Renal cortex interstitium (tissue), 11 donors: ENCODE results near the gene CD200. TPM values are rescaled to one million over a fixed set of nuclear protein-coding genes. Genes with fewer than 3 reads are reported as not detected.

ENCODE experiments used
- DNase-seq, 11 donors: peaks; one replicate each; pipeline ENCODE4 v3.0.0-alpha.2; 2013; ENCODE audit warnings: low read depth in 9 of 11, low spot score in 4 of 11; ENCODE audit errors: extremely low read depth in 1 of 11
- polyA plus RNA-seq, 3 donors: library from polyadenylated mRNA; unstranded; fragments of 120-200 nt; gene quantifications; one replicate each; pipeline ENCODE4 v1.2.1, GENCODE V29; 2013; ENCODE audit not compliant: insufficient read length in 3 of 3

Gene CD200
- polyA plus RNA-seq, 3 donors, result 34.8 to 41.8 (median 41.6) TPM

DNA sequence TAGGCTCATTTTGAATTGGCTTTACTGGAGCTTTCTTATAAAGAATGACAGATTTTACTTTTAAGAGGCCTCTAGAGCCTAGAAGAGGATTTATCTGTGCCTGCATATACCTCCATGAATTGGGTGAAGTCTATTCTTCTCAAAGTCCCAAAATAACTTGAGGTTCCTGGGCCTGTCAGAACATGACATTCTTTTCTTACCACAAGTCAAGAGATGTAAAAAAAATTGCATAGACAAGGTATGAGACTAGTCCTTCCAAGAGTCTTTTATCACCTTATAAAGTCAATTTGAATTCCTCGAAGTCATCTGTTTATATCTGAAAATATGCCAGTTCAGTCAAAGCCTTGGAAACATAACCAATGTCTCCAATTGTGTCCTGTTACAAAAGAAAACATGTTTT, 17.2 kb upstream of the CD200 start:
- no peak for DNase-seq

DNA sequence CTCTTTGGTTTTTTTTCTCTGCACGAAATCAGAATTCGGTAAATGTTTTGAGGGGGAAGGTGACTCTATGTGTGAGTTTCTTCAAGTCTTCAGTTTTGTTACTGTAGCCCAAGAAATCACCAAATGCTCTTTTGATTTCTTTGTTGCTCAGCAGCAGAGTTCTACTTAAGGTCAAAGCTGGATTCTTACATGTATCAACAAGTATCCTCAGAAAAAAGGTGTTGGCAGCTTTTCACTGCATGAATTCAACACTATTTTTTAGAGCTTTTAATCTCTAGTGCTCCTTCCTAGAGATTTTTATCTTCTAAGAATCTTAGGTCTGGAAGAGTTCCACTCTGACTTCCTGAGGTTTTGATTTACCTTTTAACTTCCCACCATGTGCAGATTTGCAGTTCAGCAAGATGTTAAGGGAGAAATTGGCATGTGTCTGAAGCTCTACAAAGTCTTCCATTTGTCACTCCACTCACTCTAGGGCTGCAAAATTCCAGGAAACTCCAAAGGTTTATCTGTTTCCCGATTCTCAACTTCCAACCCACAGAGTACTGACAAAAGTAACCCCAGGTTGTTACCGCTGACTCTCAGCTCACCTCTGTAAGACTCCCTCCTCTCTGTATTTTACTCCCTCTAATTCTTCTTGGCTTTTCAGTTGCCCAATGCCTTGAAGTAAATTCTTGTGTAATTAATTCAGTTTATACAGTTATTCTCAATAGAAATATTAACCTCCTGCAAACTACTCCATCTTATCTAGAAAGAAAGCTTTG, 13.3 kb upstream of the CD200 start:
- no peak for DNase-seq

DNA sequence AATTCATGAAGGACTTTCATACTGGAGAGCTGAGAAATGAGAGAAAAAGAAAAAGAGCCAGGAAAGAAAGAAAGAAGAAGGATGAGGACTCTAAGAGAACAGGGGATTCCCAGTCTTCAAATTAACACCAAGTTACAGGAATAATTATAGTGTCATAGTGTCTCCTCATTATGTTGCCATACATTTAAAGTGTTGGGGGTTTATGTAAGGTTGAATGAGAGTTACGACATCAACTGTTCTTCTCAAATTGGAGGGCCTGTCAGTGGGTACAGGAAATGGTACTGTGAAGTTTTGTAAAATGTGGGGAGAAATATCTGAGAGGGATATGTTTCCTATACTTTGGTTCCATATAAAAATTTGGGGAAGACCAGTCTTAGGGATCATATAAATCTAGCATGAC, 12.3 kb upstream of the CD200 start:
- DNase-seq, result no peak

DNA sequence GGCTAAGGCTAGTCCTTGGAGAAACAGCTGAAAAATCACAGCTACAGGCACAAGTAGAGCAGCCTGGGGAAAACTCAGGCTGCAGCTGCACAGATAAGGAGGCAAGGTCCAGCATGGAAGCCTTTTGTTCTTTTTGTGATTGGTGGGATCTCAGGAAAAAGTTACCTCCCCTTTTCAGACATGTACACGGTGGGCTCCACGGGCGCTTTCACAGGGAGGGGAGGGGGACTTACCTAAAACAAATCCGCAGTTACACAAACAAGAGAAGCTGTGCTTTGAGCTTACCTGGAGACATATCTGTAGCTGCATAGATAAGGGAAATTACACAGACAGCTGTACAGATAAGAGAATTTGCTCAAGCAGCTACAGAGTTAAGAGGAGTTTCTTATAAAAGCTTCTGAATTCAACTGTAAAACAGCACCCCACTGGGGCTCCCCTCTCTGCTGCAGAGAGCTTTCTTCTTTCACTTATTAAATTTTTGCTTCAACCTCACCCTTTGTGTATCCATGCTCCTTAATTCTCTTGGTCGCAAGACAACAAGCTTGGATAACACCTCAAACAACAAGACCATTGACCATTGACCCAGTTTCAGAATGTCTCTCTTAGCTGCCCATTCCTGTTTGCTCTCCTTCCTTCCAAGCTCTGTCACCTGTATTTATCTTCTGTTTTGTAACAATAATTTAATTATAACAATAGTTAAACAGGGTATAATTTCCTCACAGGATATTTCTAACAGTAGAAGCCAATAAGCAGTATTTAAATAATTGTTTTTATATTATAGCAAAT, 10.9 kb upstream of the CD200 start:
- DNase-seq, result no peak

DNA sequence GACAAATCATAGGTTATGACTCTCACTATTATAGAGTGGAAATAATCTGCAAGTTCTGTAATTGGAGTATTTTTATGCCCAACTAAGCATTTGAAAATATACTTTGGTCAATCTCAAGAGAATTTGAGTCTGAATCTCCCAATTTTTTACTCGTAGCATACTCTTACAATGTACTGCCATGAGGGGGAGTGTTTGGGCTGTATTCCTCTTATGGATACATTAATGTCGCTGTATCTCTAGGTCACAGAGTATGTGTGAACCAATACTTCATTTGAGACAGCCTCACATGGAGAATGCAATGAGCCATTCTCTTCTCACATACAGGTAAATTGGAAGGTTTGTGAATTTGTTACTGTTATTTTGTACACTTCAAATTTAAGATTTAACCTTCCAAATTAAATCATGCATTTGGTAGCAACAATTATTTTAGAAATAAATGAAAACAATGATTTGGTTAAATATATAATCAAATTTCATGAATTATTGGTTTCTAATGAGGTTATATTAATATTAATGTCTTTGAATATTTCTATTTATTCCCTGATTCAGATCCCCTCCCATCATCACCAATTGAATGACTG, 5.5 kb upstream of the CD200 start:
- peak in 3 of 11 donors; percentile 15 to 49 (median 40) for DNase-seq

DNA sequence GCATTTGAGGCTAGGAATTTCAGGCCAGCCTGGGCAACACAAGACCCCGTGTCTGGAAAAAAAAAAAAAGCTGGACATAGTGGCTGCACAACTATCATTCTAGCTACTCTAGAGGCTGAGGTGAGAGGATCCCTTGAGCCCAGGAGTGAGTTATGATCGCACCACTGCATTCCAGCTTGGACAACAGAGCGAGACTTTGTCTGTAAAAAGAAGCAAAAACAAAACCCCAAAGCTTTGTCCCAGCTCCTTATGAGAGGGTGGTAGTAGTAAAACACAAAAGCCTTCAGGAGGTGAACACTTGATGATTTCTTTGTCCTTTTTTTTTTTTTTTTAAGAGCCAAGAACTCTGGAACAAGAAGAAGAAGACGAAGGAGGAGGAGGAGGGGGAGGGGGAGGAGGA, 1.1 kb upstream of the CD200 start:
- DNase-seq, result no peak

DNA sequence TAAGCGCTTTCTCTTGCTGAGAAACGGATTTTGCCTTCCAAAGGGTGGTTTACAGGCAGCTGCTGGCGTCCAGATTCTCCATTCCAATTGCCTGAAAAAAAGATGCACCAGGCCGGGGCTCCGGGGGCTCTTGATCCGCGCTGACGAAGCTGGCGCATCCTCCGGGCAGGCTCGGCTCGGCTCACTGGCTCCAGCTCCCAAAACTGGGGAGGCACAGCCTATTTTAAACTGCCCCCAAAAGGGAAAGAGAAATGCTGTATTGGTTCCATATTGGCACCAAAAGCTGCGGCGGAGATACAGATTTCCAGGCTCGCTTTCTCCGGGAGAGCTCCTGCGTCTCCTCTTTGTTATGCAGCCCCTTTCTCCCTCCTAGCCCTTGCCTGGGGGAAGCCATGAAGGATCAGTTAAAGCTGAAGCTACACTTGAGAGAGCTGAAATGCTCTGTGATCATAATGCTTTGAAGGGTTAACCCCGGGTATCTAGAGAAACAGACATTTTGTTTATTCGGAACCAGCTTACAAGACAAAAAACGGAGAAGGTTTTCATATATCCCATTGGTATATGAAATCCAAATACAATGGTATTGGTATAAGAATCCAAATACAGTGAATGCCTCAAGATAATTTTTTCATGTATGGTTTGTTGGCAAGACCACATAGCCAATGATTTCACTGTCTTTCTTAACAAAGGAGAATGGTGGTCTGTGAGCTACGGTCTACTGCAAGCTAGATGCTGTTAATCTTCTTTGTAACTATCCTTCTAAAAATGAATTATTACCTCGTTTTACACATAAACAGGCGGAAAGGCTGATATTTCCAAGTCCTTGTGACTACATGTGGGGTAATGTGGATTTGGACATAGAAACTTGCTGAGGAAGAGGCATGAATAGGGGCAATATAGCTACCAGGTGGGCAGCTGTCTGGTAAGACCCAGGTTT, 693 bp downstream of the CD200 start:
- peak in 10 of 11 donors; percentile 34 to 78 (median 52) for DNase-seq

DNA sequence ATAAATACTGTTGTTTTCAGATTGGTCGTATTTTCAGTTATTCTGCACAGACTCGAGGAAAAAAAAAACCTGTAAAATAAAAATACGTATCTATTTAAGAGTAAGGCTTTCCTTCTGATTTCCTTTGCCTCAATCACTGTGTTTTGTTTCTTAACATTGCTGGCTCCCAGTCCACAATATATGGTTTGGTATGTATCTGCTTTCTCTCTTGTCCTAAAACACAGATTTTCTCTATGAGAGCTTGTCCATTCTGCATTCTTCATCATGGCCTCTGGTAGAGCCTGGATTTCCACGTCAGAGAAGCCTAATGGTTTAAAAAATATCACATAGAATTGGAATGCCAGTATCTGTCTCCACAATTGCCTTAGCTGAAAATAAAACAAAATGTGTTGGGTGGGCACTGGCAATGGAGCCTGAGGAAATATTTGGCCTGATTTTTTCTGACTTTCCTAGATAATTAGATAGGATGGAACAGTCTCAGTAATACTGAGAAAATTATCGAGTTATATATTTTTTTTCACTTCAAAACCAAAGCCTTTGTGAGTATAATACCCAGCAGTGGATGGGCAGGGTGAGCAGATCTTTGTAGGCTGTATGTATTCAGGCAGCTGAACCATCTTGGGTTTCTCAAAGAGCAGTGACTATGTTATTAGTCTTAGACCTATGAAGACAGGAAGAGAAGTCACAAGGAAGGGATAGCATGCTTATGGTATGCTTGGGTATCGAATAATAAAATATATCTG, 1.9 kb downstream of the CD200 start:
- no peak for DNase-seq

DNA sequence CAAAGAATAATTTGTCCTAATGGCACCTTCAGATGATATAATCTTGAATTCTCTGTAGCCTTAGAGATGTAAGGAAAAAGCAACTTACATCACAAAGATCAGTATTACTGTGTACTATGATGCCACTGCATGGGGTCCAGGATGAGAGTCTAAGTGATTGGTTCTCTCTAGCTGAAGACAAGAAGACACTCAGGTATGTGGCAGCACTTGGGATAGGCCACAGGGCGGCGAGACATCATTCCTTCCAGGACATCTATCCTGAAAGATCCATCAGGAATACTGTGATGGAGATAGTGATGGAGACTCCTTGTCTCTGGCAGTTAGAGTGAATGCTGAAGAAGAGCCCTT, 2.5 kb downstream of the CD200 start:
- DNase-seq, result no peak

DNA sequence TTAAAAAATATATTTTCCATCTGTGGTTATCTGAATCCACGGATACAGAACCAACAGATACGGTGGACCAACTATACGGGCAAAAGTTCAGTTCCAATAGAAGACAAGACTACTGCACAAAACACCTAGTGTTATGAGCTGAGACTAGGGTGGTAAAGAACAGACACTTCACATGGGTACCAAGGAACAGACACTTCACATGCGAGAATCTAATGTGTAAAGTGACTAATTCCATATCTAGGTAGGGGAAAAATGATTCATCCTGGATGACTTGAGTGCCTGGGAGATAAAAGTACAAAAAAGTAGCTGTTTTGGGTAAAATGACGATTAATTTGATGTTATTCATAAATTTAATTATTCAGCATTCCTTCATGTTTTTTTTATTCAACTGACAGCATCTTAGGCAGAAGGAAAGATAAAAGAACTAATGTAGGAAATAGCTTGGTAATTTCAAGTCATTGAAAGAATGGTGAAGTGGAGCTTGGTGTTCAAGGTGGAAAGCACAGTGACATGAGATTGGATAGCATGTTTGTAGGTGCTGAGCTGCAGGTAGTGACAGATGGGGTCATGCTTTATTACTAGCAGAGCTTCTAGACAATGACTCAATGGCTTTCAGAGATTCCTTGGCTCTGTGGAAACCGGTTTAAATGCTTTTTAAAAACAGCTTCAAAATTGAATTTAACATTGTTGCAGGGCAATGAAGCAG, 5.2 kb downstream of the CD200 start:
- no peak for DNase-seq

DNA sequence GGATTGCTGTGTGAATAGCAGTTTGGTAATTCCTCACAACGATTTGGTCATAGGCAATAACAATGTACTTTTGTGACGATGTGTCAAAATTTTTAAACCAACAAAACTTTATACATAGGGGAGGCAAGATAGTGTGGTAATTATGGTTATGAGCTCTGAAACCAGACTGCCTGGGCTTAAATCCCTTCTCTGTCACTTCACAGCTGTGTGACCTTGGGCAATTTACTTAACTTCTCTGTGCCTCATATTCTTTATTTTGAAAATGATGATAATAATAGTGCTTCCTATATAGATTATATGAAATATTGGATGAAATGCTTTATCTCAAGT, 5.7 kb downstream of the CD200 start:
- no peak for DNase-seq

DNA sequence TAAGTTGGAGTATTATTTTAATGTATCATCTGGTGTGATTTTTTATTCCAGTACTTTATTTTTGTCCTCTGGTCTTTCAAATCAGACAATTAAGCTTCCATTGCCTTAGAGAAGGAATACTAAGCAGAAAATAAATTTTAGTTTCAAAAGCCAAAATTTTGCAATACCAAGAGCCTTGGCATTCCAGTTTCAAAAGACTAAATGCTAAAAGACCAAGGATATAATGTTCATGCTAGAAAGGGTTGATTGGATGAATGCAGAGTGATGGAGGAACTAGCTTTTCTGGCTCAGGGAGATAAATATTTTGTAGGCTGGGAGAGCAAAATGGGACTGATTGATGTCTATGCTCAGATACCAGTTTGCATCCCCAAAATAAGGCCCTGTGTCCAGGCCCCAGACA, 6.2 kb downstream of the CD200 start:
- no peak for DNase-seq

DNA sequence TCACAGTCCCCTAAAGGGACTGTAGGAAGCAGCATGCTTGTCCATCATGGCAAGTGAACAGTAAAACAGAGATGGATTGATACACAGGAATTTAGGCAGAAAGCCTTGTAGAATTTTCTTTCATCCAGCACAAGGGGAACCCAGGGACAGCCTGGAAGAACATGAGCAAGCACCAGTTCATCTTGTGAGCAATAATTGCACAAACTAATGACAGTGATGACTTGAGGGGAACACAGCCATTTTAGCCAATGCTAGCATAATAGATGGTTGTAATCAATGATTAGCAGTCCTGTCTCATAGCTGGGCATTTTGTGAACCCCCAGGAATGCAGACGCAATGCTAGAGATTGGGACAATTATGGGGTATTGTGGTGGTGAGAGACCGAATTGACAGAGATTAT, 6.7 kb downstream of the CD200 start:
- DNase-seq, result no peak

DNA sequence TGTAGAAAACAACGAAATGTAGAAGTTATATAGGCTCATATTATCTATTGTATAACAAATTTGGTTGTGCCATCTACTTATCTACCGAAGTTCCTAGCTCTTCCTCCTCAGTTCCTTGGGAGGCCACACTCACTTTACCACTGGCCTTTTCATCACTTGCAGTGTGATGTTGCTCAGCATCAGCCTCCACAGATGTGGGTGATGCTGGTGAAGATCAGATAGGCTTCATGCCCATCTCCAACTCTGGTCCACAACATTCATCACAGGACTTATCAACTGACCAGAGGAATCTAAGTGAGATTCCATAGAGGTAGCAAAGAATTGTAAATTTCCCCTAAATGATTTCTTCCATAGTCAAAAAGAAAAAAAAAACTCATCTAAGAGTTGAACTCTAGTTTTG, 8.4 kb downstream of the CD200 start:
- no peak for DNase-seq

DNA sequence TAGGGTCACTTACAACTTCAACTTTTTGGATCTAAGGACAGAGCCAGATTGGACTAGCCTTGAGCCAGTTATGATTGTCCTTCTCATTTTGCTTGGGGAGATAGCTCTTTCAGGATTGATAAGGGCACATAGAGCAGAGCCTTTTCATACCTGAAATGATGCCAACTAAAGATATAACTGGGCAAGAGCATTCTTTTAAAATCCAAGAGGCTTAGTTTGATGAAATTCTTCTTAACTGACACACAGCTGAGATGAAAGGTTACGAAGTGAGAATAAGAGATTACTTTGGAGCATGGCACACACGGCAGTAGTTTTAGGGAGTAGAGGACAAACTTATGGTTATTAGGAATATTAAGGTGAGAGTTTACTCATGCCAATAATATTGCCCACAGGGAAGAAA, 12.7 kb downstream of the CD200 start:
- DNase-seq, result no peak

DNA sequence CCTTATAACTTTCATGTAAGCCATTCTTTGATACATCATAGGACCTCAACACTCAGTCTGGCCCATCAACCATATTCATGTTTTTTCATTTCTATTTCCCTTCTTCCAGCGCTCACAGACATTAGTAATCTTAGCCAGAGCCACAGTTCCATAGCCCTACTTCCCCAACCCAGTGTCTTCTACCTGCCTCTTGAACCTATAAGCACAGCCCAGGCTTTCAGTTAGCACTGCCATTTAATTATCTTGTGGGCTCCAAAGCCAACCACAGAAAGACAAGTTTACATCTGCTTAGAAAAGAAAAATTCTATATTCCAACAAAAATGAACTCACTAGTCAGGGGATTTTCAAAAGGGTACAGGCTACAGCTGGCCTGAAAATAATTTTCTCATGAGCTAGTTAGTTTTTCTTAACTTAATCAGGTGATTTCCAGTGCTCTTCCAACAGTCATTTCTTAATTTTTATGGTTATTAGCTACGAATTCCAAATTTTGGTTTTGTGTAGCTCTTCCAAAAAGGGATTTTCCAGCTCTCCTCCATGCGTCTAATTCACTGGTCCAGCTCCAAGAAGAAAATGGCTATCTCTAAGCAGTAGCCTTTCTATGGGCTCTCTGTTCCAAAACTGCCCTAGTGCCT, 13.7 kb downstream of the CD200 start:
- DNase-seq, result no peak

DNA sequence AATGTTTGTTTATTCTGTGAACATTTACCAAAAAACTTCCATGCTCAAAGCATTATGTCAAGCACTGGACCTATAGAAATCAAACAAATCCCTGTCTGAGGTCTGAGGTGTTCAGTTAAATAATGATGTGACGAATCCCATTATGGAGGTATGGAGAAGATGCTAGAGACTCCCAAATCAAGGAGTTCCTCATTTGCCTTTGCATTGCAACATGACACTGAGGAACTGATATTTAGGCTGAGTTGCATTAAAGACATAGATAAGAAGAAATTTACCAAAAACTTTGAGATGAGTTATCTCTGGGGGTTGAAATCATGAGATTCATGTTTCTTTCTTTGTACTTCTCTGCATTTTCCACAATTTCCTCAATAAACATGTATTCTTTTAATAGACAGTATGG, 16.0 kb downstream of the CD200 start:
- no peak for DNase-seq

DNA sequence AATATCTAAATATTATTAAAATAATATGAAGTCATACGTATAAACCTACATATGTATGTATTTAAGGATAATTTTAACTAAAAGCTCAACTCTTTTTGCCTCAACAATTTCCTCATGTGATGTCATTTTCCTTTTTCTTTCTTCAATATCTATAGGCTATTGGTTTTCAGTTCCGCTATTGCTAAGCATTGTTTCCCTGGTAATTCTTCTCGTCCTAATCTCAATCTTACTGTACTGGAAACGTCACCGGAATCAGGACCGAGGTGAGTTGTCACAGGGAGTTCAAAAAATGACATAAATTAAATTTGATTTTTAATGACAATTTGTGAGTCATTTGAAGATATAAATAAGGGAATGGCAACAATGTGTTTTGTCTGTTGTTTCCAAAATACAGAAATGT, 16.6 kb downstream of the CD200 start:
- DNase-seq, result no peak
